Measurements from ENCODE around the gene KRT33A.
"Not testable (repeated sequence)": the region's sequence is repeated elsewhere in the genome, so short reads cannot be mapped to it uniquely, and the experiment has no call there.

The KRT33A gene

DNA sequence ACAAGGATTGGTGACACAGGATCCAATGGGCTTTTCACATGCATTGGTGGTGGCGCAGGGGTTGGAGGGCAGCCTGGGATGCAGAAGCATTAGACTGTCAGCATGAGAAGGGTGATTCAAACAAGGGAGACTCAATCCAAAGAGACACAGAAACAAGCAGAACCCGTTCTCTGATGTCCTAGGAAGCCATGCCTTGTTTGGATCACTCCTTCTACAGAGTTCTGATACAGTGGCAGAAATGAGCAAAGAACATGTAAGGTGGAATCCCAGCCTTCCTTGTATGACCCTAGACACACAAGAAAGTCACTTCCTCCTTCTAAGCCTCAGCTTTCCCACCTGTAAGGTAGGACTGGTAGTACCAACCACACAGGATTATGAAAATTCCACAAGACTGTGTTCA, 13.3 kb upstream of the KRT33A start:
- DNase-seq (ENCODE audit: low read depth, low spot score): no peak

DNA sequence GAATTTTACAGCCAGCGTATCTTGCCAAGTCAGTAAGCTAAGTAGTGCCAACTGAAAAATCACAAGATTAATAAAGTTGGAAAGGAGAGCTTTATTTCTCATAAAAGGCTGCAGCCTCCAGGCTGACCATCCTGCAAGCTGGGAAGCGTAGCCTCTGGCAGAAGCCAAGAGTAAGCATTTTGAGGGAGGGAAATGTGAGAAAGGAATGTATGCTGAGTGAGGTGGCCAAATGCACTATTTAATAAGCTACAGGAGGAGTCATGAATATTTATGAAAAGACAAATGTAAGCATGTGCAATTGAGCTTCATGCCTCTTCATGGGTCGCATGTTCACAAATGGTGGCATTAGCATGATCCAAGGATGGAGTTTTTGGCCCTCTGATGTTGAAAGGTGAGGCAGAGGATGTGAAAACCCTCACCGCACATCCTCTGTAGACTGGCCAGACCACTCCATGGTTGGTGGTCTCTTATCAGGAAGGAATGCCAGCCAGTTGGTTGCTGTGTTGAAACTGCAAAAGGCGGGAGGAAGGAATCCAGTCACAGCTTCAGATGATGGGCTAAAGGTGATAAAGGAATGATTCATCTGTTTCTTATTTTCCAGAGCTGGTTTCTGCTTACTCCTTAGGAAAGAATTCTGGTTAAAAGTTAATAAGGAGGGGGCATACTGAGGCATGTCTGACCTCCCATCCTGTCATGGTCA, 9.8 kb upstream of the KRT33A start:
- DNase-seq (ENCODE audit: low read depth, low spot score): no peak

- DNase-seq (ENCODE audit: low read depth, low spot score): no peak
Measured at GRCh38 chr17:41354536-41354935, 3.9 kb upstream of the KRT33A start.

DNA sequence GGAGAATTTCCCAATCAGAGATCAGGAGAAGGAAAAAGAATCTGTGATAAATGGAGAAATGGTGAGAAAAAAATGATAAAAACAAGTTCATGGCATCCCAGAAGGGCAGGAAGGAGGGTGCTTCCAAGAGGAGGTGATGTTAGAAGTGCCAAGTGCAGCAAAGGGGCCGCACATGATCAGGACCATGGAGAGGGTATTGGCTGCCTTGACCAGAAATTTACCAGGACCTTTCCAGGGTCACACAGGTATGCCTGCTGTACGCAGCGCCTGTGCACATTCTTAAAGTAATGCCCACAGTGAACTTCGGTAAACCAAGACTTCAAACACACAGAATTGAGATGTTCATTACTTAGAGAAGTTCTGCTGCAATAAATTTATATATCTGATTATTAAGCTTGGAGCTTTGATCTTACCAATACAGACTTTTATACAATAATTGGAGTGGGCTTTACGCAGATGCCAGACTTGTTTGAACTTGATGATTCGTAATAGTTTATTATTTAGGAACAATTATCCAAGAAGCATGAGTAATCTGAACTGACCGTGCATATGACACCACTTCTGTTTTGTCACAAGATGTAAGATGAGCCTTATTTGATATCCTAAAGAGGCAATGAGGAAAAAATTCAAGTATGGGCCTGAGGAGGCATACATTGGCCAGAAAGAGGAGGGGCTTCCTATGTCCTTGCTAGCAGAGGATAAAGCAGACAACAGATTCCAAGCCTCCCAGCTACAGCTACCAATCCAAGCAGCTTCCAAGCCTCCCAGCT, 2.2 kb upstream of the KRT33A start:
- no peak for DNase-seq (ENCODE audit: low read depth, low spot score)

- DNase-seq (ENCODE audit: low read depth, low spot score): no peak
Measured at GRCh38 chr17:41351177-41351576, 549 bp upstream of the KRT33A start.

DNA sequence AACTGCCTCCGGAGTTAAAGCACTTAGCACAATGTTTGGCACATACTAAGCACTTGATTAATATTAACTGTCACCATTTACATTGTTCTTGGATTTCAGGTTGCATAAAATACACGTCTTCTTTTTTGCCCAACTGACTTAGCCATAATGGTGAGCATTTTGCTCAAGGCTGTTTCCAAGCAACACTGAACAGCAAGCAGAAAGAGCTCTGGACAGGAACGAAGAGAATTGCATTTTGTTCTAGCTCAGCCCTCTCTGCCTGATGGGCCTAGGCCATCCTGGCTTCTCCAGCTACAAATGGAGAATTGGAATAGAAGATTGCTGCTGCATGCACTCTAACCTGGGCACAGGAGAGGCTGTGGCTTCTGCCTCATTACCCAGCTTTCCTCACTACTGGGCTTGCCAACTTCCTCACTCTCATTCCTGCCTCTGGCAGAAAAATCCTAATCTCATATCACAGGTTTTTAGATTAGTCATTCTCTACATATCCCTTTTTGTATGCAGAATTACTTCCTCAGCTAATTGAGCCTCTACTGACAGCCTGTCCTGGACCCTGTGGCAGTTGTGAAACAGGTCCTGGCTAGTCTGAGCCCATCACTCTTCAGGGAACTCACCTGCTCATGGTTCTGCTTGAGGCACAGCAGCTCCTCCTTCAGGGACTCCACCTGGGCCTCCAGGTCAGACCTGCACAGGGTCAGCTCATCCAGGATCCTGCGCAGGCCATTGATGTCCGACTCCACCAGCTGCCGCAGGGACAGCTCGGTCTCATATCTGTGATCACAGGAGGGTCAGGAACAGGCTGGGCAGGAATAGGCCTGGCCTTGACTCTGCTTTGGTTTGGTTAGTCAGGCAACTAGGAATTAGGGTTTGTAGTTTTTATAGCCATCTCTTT, 2.5 kb downstream of the KRT33A start:
- DNase-seq (ENCODE audit: low read depth, low spot score): no peak

DNA sequence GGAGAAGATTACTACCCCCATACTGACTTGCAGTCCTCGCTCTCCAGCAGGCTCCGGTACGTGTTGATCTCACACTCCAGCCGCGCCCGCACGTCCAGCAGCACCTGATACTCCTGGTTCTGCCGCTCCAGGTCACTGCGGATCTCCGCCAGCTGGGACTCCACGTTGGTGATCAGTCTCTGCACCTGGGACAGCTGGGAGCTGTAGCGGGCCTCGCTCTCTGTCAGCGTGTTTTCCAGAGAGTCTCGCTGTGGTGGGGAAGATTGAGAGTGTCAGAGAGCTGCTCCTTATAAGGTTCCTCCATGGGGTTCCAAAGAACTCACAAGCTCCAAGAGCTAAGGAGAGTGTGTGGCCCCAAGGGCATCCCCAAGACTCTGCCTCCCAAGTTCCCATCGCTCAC, 4.2 kb downstream of the KRT33A start:
- not testable (repeated sequence) for DNase-seq (ENCODE audit: low read depth, low spot score)

DNA sequence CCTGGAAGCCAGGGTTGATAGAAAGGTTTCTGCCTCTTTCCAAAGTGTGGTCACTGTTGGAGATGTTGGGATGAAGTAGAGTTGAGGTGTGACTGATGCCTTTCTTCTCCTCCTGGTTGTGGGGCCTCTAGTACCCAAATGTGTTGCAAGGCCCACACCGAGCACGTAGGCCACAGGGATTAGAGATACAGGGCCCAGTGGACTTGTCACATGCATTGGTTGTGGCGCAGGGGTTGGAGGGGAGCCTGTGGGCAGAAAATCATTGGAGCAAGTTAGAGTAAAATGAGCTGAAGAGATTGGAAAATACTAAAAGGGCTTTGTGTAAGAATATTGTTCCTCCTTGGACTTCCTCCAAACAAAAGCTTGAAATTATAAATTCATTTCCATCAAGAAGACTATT, 4.6 kb downstream of the KRT33A start:
- no peak for DNase-seq (ENCODE audit: low read depth, low spot score)

DNA sequence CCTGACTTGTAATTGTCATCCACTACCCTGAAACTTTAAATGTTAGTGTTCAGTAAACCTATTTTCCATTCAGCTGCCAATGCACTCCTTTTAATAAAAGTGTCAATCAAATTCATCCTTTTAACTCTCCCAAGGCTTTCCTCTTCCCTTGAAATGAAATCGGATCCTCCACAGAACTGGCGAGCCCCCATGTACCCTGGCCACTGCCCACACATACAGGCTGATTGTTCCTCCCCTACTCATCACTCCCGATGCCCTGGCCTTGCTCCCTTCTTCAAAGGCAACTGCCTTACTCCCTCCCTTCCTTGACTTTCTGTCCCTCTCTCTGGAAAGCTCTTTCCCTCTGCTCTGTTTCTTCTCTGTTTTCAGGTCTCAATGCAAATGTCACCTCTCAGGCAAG, 7.6 kb downstream of the KRT33A start:
- no peak for DNase-seq (ENCODE audit: low read depth, low spot score)

- peak; percentile 21 for DNase-seq (ENCODE audit: low read depth, low spot score)
Measured at GRCh38 chr17:41340934-41341861, 9.4 kb downstream of the KRT33A start.

DNA sequence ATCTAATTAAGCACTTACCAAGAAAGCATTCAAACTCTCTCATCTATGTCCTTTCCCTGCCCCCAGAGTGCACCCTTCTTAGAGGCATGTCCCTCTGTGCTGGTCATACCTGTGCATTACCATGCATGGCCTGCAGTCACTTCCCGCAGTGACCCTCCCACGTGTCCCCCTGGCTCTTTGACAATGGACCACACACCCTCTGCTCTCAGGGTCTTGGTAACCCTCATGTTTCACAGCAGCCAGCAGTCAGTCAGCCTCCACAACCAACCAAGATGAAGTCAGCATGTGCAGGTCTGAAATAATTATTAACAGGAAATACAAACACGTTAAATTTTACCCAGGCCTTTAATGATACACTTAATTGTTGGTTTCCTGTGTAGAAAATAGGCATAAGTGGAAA, 10.1 kb downstream of the KRT33A start:
- no peak for DNase-seq (ENCODE audit: low read depth, low spot score)

GRCh38 chr17:41339571-41340172, 11.0 kb downstream of the KRT33A start:
- no peak for DNase-seq (ENCODE audit: low read depth, low spot score)

GRCh38 chr17:41338961-41339485, 11.6 kb downstream of the KRT33A start:
- DNase-seq (ENCODE audit: low read depth, low spot score): no peak

- no peak for DNase-seq (ENCODE audit: low read depth, low spot score)
Measured at GRCh38 chr17:41335747-41336146, 14.9 kb downstream of the KRT33A start.

- no peak for DNase-seq (ENCODE audit: low read depth, low spot score)
Measured at GRCh38 chr17:41334385-41335305, 16.0 kb downstream of the KRT33A start.

- DNase-seq (ENCODE audit: low read depth, low spot score): no peak
Measured at GRCh38 chr17:41333836-41334235, 16.8 kb downstream of the KRT33A start.

DNA sequence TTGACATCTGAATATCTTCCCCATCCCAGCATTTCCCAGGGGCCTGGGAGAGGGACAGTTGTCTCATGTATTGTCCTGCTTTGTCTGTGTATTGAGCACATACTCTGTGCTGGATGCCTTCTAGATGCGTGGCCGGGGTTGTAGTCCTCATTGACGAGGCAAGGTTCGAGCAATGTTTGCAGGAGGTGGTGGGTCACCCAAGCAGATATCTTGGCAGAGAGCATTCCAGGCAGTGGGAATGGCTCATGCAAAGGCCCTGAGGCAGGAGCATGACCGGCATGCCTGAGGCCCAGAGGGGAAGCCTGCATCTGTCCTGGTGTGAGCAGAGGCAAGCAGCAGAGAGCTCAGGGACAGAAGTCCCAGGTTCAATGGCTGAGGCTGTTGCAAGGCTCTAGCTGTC, 17.5 kb downstream of the KRT33A start:
- DNase-seq (ENCODE audit: low read depth, low spot score): no peak

- no peak for DNase-seq (ENCODE audit: low read depth, low spot score)
Measured at GRCh38 chr17:41332239-41332638, 18.4 kb downstream of the KRT33A start.

DNA sequence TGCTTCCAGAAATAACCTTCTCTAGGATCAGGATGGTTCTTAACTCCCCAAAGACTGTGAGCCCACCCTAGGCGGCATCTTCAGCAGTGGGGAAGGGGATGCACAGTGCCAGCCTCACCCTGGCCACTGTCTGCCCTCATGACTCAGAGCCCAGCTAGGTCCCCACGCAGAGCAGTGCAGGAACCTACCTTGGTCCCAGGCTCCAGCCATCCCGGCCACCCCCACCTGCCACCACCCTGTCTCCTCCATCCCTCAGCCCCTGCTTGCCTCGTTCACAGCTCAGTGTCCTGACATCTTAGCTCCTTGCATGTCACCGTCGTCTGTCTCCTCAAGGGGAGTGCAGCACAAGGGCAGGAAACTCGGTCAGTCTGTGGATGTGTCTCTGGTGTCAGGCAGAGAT, 19.0 kb downstream of the KRT33A start:
- no peak for DNase-seq (ENCODE audit: low read depth, low spot score)

All from activated naive CD8-positive, alpha-beta T cell treated with anti-CD3 and anti-CD28 coated beads, Interleukin-2, amount 50 U/mL, for 16 hours (primary cell).